Upper lobe of left lung (tissue), 4 donors: Measurements from ENCODE around the gene KPNA2.

Source experiments
- CTCF ChIP-seq, 6 experiments: fragments of 450-650 bp in 4 of 6; fragments of 200-600 bp in 2 of 6; sonication (generic) in 2 of 6; IDR thresholded peaks; one replicate each; pipeline ENCODE4 v1.5.1; 2016 to 2019; ENCODE audit warnings: antibody characterized with exemption in 6 of 6
- EP300 ChIP-seq, 4 donors: sonication (generic); formaldehyde crosslinking; IDR thresholded peaks; one replicate each; pipeline ENCODE4 v1.5.1; 2017; ENCODE audit warnings: antibody characterized with exemption in 4 of 4, control low read depth in 2 of 4
- POLR2A ChIP-seq, 4 donors: fragments of 450-650 bp; IDR thresholded peaks; one replicate each; pipeline ENCODE4 v1.5.1; 2016 to 2017; ENCODE audit warnings: antibody characterized with exemption in 4 of 4, mild to moderate bottlenecking in 2 of 4

- TF ChIP-seq CTCF (IDR thresholded peaks at IDR 0.05) (no peak), POLR2A (IDR thresholded peaks at IDR 0.05) (no peak), EP300 (IDR thresholded peaks at IDR 0.05) (no peak)
Measured at GRCh38 chr17:67998466-67998865, 37.1 kb upstream of the KPNA2 start.
